GM12878 (cell line): ENCODE results near the gene GPRC5C. TPM values are rescaled to one million over a fixed set of nuclear protein-coding genes. Genes with fewer than 3 reads are reported as not detected.

ENCODE experiments used
- ATAC-seq: fragments of 200-7000 bp; cut with Tn5 transposase; 3 replicates; pipeline ENCODE4 v1.9.1; 2020; ENCODE audit warnings: mild to moderate bottlenecking, moderate library complexity
- BruUV-seq: library from RNA; stranded (reverse); fragments of 400-500 nt; replicated peaks from 2 replicates; lab custom pipeline; 2021; lab: Mats Ljungman, UMichigan
- CTCF ChIA-PET: fragments of 300-600 bp; sonication (Branson Sonifier 250); formaldehyde crosslinking; extraction: SDS; loops from one replicate; lab custom pipeline; 2021; ENCODE audit warnings: inconsistent platforms; lab: Yijun Ruan, JAX
- POLR2A ChIA-PET: fragments of 350-600 bp; formaldehyde crosslinking; extraction: SDS; loops from one replicate; lab custom pipeline; 2021; ENCODE audit warnings: inconsistent platforms; lab: Charles Lee
- RAD21 ChIA-PET: fragments of 300-600 bp; sonication (Branson Sonifier 250); formaldehyde crosslinking; loops from one replicate; lab custom pipeline; 2023; ENCODE audit warnings: antibody characterized with exemption; ENCODE audit not compliant: unreplicated experiment; lab: Charles Lee
- SMC1A ChIA-PET: fragments of 300-600 bp; sonication (Branson Sonifier 250); formaldehyde crosslinking; loops from one replicate; lab custom pipeline; 2023; ENCODE audit not compliant: unreplicated experiment, uncharacterized antibody; lab: Charles Lee
- DNase-seq: peaks from one replicate; pipeline ENCODE4 v3.0.0-alpha.2; 2011; ENCODE audit warnings: low read depth, low spot score
- FAIRE-seq: peaks from 3 replicates; lab custom pipeline; 2011; peaks lifted over from hg19 to GRCh38; lab: Jason Lieb, UNC
- H2AFZ ChIP-seq: 2 replicates; pipeline ENCODE4 v1.6.0; 2011; ENCODE audit warnings: low read depth, low read length, control low read depth; ENCODE audit not compliant: control insufficient read depth
- H3K27ac ChIP-seq: 2 replicates; pipeline ENCODE4 v1.5.1; 2011; ENCODE audit warnings: control low read depth; ENCODE audit not compliant: control insufficient read depth, insufficient read depth
- H3K27me3 ChIP-seq, 2 experiments: replicated peaks in 1 of 2; 2 replicates each; pipeline versions ENCODE4 v1.6.0 to v1.6.1; 2011; ENCODE audit warnings: low read length in 1 of 2; ENCODE audit not compliant: control insufficient read depth in 2 of 2, insufficient read depth in 2 of 2
- H3K36me3 ChIP-seq, 2 experiments: 2 replicates each; pipeline ENCODE4 v1.5.1; 2011; ENCODE audit warnings: low read length in 1 of 2; ENCODE audit not compliant: control insufficient read depth in 2 of 2, insufficient read depth in 2 of 2
- H3K4me1 ChIP-seq: 2 replicates; pipeline ENCODE4 v1.6.1; 2011; ENCODE audit warnings: mild to moderate bottlenecking, low read length, moderate library complexity, mixed read lengths; ENCODE audit not compliant: control insufficient read depth, insufficient read depth
- H3K4me2 ChIP-seq: 2 replicates; pipeline ENCODE4 v1.6.0; 2011; ENCODE audit warnings: control low read depth; ENCODE audit not compliant: control insufficient read depth, insufficient read depth
- H3K4me3 ChIP-seq: fragments of 200-600 bp; sonication (generic); 2 replicates; pipeline ENCODE4 v1.5.1; 2016
- H3K79me2 ChIP-seq: 2 replicates; pipeline ENCODE4 v1.6.0; 2011; ENCODE audit warnings: low read length; ENCODE audit not compliant: control insufficient read depth, insufficient read depth
- H3K9ac ChIP-seq: 2 replicates; pipeline ENCODE4 v1.8.0; 2011; ENCODE audit warnings: low read length, control low read depth, mixed read lengths; ENCODE audit not compliant: control insufficient read depth, insufficient read depth
- H3K9me3 ChIP-seq: replicated peaks from 3 replicates; pipeline ENCODE4 v1.5.1; 2011; ENCODE audit warnings: mild to moderate bottlenecking, low read length; ENCODE audit not compliant: control insufficient read depth, insufficient read depth
- H4K20me1 ChIP-seq: 2 replicates; pipeline ENCODE4 v1.6.0; 2011; ENCODE audit not compliant: control insufficient read depth, insufficient read depth
- CTCF ChIP-seq, 3 experiments: IDR thresholded peaks in 2 of 3; conservative IDR thresholded peaks in 1 of 3; 2 replicates each; pipeline ENCODE4 v1.5.1; 2011; ENCODE audit warnings: low read depth in 3 of 3, low read length in 3 of 3, mild to moderate bottlenecking in 3 of 3, control low read depth in 2 of 3, moderate library complexity in 2 of 3, inconsistent platforms in 1 of 3, mixed read lengths in 1 of 3; ENCODE audit not compliant: control insufficient read depth in 2 of 3, insufficient read depth in 1 of 3; ENCODE audit errors: extremely low read depth in 1 of 3
- HDAC2 ChIP-seq: fragments of 200-600 bp; sonication (generic); IDR thresholded peaks from 2 replicates; pipeline ENCODE4 v1.6.1; 2017
- HDAC6 ChIP-seq: fragments of 200-600 bp; sonication (generic); IDR thresholded peaks from one replicate; pipeline ENCODE4 v1.8.0; 2017; ENCODE audit warnings: antibody characterized with exemption; ENCODE audit not compliant: unreplicated experiment
- KDM1A ChIP-seq: fragments of 200-600 bp; sonication (generic); IDR thresholded peaks from 2 replicates; pipeline ENCODE4 v1.6.1; 2016; ENCODE audit warnings: borderline replicate concordance
- NFXL1 ChIP-seq: fragments of 450-650 bp; IDR thresholded peaks from 2 replicates; pipeline ENCODE4 v1.6.1; 2017; ENCODE audit warnings: antibody characterized with exemption, mild to moderate bottlenecking, borderline replicate concordance
- ZBTB4 ChIP-seq: fragments of 450-650 bp; formaldehyde crosslinking; IDR thresholded peaks from 2 replicates; pipeline ENCODE4 v1.4.0; 2022; ENCODE audit warnings: mild to moderate bottlenecking, moderate library complexity
- ZNF24 ChIP-seq: fragments of 450-650 bp; IDR thresholded peaks from 2 replicates; pipeline ENCODE4 v1.6.1; 2017; ENCODE audit warnings: antibody characterized with exemption, mild to moderate bottlenecking
- ZZZ3 ChIP-seq: IDR thresholded peaks from 2 replicates; pipeline ENCODE4 v1.6.1; 2011; ENCODE audit warnings: low read depth; ENCODE audit not compliant: control insufficient read depth, insufficient read length
- WGBS: methylation state at CpG from one replicate; pipeline ENCODE4 v1.1.6; 2016; ENCODE audit warnings: low lambda C conversion rate; ENCODE audit not compliant: insufficient replicate concordance, insufficient coverage; ENCODE audit errors: missing lambda C conversion rate; 5-methylcytosine and 5-hydroxymethylcytosine counted together
- in situ Hi-C: fragments of 300-500 bp; cut with MboI; formaldehyde crosslinking; loops from 9 replicates; pipeline ENCODE4 v1.14.3; 2018; ENCODE audit warnings: mixed read lengths
- intact Hi-C: fragments of 100-400 bp; cut with micrococcal nuclease; formaldehyde crosslinking; loops from one replicate; pipeline ENCODE4 v1.14.2; 2022; ENCODE audit not compliant: unreplicated experiment
- polyA plus RNA-seq, 11 experiments: library from polyadenylated mRNA; depleted of rRNA in 4 of 11; unstranded in 6 of 11; stranded (reverse) in 5 of 11; fragments of >200 nt; fragmentation: Nextera tagmentation in 4 of 11; fragmentation: Illumina TruSeq in 1 of 11; extraction: Ambion mirVana in 4 of 11; extraction: Trizol in 1 of 11; gene quantifications; 1 replicate in 1 of 11; 2 replicates in 10 of 11; pipeline versions ENCODE4 v1.2.1 to v1.2.3, GENCODE V29; 2011 to 2016; ENCODE audit warnings: inconsistent platforms in 2 of 11, missing spikeins in 2 of 11, low read depth in 1 of 11
- total RNA-seq, 4 experiments: library from RNA; depleted of rRNA in 3 of 4; stranded (reverse); fragments of >200 nt in 3 of 4; fragmentation: Illumina TruSeq in 1 of 4; extraction: Trizol in 1 of 4; gene quantifications; 2 replicates each; pipeline versions ENCODE4 v1.2.1 to v1.2.3, GENCODE V29; 2013 to 2021
- TF ChIP-seq, protein P1 (sequence below): fragments of 450-650 bp; conservative IDR thresholded peaks from 2 replicates; pipeline ENCODE4 v1.6.1; 2017; ENCODE audit warnings: mild to moderate bottlenecking, moderate library complexity

GPRC5C gene
- total and polyA plus RNA-seq, 10 of the 15 experiments (the other 5 are each of a cell fraction or from before 2014, with no cell fraction given), result 0.04 to 1.3 (median 0.36) TPM; not detected in 2

DNA sequence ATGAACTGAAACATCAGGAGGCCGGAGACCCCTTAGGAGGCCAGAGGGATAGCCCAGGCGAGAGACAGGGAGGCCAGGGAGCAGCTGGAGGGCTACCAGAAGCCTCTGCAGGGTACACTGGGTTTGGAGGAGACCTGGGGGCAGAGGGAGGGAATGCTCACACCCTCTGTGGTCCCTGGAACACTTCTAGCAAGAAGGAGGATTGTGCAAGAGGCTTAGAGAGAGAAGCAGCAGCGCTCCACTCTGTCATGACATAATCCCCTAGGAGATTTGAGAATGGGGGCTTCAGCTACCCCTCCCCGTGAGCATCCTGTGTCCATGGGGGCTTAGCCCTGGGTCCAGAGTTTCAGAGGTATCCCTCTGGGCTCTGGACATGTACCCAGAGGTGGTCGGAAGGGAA lies 48.7 kb upstream of the GPRC5C start:
- no peaks in the 10 kb centered on the region for H3K27me3 ChIP-seq
- DNase-seq, result no peak
- no peaks in the 10 kb centered on the region for H3K79me2 ChIP-seq
- CTCF ChIA-PET, result interaction anchor here (0.9 to 11.5 kb wide), 2 partner anchors 73 to 150 kb away, joined by 3 to 314 read pairs; no protein-coding TSS in a partner anchor
- no peak overlapping the region for H3K4me3 ChIP-seq
- SMC1A ChIA-PET, result interaction anchor here (1.0 kb wide), 1 partner anchor 53 kb away, joined by 4 read pairs; no protein-coding TSS in a partner anchor
- H3K27ac ChIP-seq, result no peak overlapping the region
- H3K4me2 ChIP-seq, result no peak overlapping the region
- H4K20me1 ChIP-seq, result no peaks in the 10 kb centered on the region
- no peak overlapping the region for H2AFZ ChIP-seq
- H3K4me1 ChIP-seq, result no peaks in the 10 kb centered on the region
- intact Hi-C loops (no loop called here), in situ Hi-C loops (no loop called here)
- POLR2A ChIA-PET, result no interaction called here
- H3K9me3 ChIP-seq, result no peaks in the 10 kb centered on the region
- RAD21 ChIA-PET, result no interaction called here
- ATAC-seq, result no peak
- 13% methylated on average over 5 of the region's 5 CpGs for WGBS
- H3K9ac ChIP-seq, result no peak overlapping the region
- no peak for FAIRE-seq
- TF ChIP-seq HDAC2 (no peak), CTCF (IDR thresholded peaks at IDR 0.05 in 2 of 3, conservative IDR thresholded peaks at IDR 0.05 in 1 of 3; ENCODE audit: control insufficient read depth in 2 of 3, extremely low read depth in 1 of 3, insufficient read depth in 1 of 3, low read depth in 3 of 3, low read length in 3 of 3) (no peak), KDM1A (no peak)
- H3K36me3 ChIP-seq, result no peaks in the 10 kb centered on the region
- BruUV-seq, result no TSS peak

- no peak overlapping the region for H3K4me2 ChIP-seq
- intact Hi-C loops, result no loop called here
- H3K4me1 ChIP-seq, result no peaks in the 10 kb centered on the region
- SMC1A ChIA-PET, result no interaction called here
- H3K9ac ChIP-seq, result no peak overlapping the region
- H3K27me3 ChIP-seq, result no peaks in the 10 kb centered on the region
- no peaks in the 10 kb centered on the region for H3K79me2 ChIP-seq
- 44% methylated on average over 3 of the region's 3 CpGs for WGBS
- no peaks in the 10 kb centered on the region for H3K9me3 ChIP-seq
- H4K20me1 ChIP-seq, result no peaks in the 10 kb centered on the region
- no TSS peak for BruUV-seq
- no peak overlapping the region for H3K4me3 ChIP-seq
- ATAC-seq, result no peak
- no peak overlapping the region for H2AFZ ChIP-seq
- CTCF ChIA-PET, result interaction anchor here (1.0 to 1.5 kb wide), 3 partner anchors 9 to 127 kb away, joined by 4 to 5 read pairs (median 4); no protein-coding TSS in a partner anchor
- no peak for FAIRE-seq
- in situ Hi-C loops, result no loop called here
- no peak overlapping the region for H3K27ac ChIP-seq
- RAD21 ChIA-PET, result interaction anchor here (0.7 kb wide), 1 partner anchor 84 kb away, joined by 3 read pairs; no protein-coding TSS in a partner anchor
- H3K36me3 ChIP-seq, result no peaks in the 10 kb centered on the region
- POLR2A ChIA-PET, result no interaction called here
- DNase-seq, result no peak
- TF ChIP-seq ZNF24, result no peak
- no peak for TF ChIP-seq ZBTB4 (CRISPR knock-in tag)
- no peak for TF ChIP-seq ZZZ3
- no peak for TF ChIP-seq NFXL1
- TF ChIP-seq, protein P1, sequence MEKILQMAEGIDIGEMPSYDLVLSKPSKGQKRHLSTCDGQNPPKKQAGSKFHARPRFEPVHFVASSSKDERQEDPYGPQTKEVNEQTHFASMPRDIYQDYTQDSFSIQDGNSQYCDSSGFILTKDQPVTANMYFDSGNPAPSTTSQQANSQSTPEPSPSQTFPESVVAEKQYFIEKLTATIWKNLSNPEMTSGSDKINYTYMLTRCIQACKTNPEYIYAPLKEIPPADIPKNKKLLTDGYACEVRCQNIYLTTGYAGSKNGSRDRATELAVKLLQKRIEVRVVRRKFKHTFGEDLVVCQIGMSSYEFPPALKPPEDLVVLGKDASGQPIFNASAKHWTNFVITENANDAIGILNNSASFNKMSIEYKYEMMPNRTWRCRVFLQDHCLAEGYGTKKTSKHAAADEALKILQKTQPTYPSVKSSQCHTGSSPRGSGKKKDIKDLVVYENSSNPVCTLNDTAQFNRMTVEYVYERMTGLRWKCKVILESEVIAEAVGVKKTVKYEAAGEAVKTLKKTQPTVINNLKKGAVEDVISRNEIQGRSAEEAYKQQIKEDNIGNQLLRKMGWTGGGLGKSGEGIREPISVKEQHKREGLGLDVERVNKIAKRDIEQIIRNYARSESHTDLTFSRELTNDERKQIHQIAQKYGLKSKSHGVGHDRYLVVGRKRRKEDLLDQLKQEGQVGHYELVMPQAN, result no peak
- TF ChIP-seq HDAC6, result no peak
These were observed 46.7 kb upstream of the GPRC5C start for GRCh38 chr17:74385201-74385600.
